AG04450 (cell line): ENCODE data around the gene NUP210L. TPM values are rescaled to one million over a fixed set of nuclear protein-coding genes. Genes with fewer than 3 reads are reported as not detected.
A peak's percentile ranks its signal among the peaks of the same experiment; 100 is the strongest.
"Not testable (repeated sequence)": the region's sequence is repeated elsewhere in the genome, so short reads cannot be mapped to it uniquely, and the experiment has no call there.

Experiments
- CTCF ChIA-PET: fragments of 300-600, 350-600 bp; formaldehyde crosslinking; extraction: SDS; loops from one replicate; lab custom pipeline; 2022; ENCODE audit warnings: antibody characterized with exemption, inconsistent platforms; lab: Charles Lee
- POLR2A ChIA-PET: fragments of 350-600 bp; formaldehyde crosslinking; extraction: SDS; loops from one replicate; lab custom pipeline; 2021; ENCODE audit warnings: antibody characterized with exemption, inconsistent platforms; lab: Yijun Ruan, JAX
- DNase-seq: peaks from one replicate; pipeline ENCODE4 v3.0.0-alpha.2; 2011; ENCODE audit warnings: low read depth, low spot score
- H3K27ac ChIP-seq: one replicate; pipeline ENCODE4 v1.5.1; 2012; ENCODE audit warnings: low read depth, low read length, control low read depth
- H3K27me3 ChIP-seq: one replicate; pipeline ENCODE4 v1.6.0; 2012; ENCODE audit warnings: low read length; ENCODE audit not compliant: control insufficient read depth, insufficient read depth
- H3K4me3 ChIP-seq: 2 replicates; pipeline ENCODE4 v1.5.1; 2011; ENCODE audit warnings: mild to moderate bottlenecking, low read depth, low read length, control low read depth
- H3K9me3 ChIP-seq: 2 replicates; pipeline ENCODE4 v1.5.1; 2012; ENCODE audit warnings: low read length; ENCODE audit not compliant: control insufficient read depth, insufficient read depth
- polyA plus RNA-seq: library from polyadenylated mRNA; depleted of rRNA; stranded (reverse); fragments of >200 nt; gene quantifications from 2 replicates; pipeline ENCODE4 v1.2.3, GENCODE V29; 2011
- TF ChIP-seq, protein P1 (sequence below): IDR thresholded peaks from 2 replicates; pipeline ENCODE4 v1.5.1; 2011; ENCODE audit warnings: low read depth, low read length, control low read depth, inconsistent platforms

NUP210L gene
- polyA plus RNA-seq, 1 experiment, result not detected

DNA sequence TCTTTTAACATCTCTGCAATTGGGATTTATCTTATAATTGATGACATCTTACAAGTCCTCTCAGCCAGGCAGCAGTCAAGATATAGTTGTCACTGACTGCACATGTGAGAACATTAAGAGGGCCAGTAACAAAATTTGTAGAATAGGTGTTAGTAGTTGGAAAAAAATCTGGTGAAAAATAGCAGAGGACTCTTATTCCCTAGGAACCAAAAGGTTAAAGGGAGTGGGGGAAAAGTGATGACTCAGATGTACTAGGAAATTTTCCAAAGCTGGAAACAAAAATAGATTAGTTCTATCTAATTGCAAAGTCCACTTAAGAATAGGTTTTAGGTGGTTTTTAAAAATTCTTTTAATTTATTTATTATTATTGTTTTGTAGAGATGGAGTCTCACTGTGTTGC is 3.6 kb downstream of the NUP210L start:
- Histone ChIP-seq H3K27ac (no peak overlapping the region), H3K4me3 (no peak overlapping the region), H3K27me3 (no peaks in the 10 kb centered on the region), H3K9me3 (no peaks in the 10 kb centered on the region; the same call in 1 of the 2 replicates)
- ChIA-PET CTCF (interaction anchor here (0.5 kb wide), 1 partner anchor 477 kb away, joined by 3 read pairs; no protein-coding TSS in a partner anchor), POLR2A (no interaction called here)
- DNase-seq, result no peak
- TF ChIP-seq, protein P1, sequence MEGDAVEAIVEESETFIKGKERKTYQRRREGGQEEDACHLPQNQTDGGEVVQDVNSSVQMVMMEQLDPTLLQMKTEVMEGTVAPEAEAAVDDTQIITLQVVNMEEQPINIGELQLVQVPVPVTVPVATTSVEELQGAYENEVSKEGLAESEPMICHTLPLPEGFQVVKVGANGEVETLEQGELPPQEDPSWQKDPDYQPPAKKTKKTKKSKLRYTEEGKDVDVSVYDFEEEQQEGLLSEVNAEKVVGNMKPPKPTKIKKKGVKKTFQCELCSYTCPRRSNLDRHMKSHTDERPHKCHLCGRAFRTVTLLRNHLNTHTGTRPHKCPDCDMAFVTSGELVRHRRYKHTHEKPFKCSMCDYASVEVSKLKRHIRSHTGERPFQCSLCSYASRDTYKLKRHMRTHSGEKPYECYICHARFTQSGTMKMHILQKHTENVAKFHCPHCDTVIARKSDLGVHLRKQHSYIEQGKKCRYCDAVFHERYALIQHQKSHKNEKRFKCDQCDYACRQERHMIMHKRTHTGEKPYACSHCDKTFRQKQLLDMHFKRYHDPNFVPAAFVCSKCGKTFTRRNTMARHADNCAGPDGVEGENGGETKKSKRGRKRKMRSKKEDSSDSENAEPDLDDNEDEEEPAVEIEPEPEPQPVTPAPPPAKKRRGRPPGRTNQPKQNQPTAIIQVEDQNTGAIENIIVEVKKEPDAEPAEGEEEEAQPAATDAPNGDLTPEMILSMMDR, result no peak

DNA sequence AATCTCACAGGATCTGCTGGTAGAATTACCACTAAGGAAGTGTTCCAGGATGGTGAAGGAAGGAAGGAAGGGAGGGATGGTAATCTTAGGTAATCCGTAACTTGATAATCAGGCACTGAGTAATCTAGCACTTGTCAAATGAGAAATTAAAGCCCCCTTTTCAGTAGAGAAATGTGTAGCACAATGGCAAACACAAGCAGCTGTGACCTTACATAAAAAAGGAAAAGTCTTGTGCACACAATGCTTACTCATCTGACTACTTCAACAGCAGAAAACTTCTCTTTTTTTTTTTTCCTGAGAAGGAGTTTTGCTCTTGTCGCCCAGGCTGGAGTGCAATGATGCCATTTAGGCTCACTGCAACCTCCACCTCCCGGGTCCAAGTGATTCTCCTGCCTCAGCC is 6.1 kb downstream of the NUP210L start:
- POLR2A ChIA-PET, result no interaction called here
- Histone ChIP-seq H3K27ac (no peak overlapping the region), H3K27me3 (no peaks in the 10 kb centered on the region), H3K4me3 (no peak overlapping the region), H3K9me3 (no peaks in the 10 kb centered on the region)
- CTCF ChIA-PET, result no interaction called here
- no peak for DNase-seq
- TF ChIP-seq, protein P1, result no peak

DNA sequence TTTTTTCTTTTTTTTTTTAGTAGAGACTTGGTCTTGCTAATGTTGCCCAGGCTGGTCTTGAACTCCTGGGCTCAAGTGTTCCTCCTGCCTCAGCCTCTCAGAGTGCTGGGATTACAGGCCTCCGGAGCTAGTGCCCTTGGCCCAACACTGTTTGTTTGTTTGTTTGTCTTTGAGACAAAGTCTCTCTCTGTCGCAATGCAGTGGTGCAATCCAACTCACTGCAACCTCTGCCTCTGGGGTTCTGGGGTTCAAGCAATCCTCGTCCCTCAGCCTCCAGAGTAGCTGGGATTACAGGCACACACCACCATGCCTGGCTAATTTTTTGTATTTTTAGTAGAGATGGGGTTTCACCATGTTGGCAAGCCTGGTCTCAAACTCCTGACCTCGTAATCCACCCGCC is 7.4 kb downstream of the NUP210L start:
- H3K27ac ChIP-seq, H3K27me3 ChIP-seq, POLR2A ChIA-PET, H3K9me3 ChIP-seq, H3K4me3 ChIP-seq, DNase-seq: not testable (repeated sequence)
- CTCF ChIA-PET, result interaction anchor here (0.7 kb wide), 1 partner anchor 448 kb away, joined by 4 read pairs; no protein-coding TSS in a partner anchor

DNA sequence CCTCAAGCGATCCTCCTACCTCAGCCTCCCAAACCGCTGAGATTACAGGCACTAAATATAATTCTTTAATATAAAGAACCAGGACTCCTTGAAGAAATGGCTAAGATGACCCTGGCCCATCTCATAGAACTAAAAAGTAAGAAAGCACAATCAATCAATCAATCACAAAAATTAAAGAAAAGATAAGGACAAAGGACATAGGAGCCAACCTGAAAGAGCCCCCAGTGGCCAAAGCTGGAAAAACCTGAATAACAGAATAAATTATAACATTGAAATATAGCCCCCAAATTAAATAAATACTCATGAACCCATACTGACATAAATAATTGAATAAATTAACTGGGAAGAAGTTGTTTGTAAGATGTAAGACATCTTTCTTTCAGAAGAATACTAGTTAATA is 8.9 kb downstream of the NUP210L start:
- no peak overlapping the region for H3K4me3 ChIP-seq
- no peak for DNase-seq
- no peaks in the 10 kb centered on the region for H3K9me3 ChIP-seq
- ChIA-PET POLR2A (no interaction called here), CTCF (interaction anchor here (1.0 to 1.1 kb wide), 3 partner anchors 32 to 487 kb away, joined by 3 read pairs; no protein-coding TSS in a partner anchor)
- TF ChIP-seq, protein P1, result peak; percentile 41
- no peaks in the 10 kb centered on the region for H3K27me3 ChIP-seq
- H3K27ac ChIP-seq, result no peak overlapping the region

DNA sequence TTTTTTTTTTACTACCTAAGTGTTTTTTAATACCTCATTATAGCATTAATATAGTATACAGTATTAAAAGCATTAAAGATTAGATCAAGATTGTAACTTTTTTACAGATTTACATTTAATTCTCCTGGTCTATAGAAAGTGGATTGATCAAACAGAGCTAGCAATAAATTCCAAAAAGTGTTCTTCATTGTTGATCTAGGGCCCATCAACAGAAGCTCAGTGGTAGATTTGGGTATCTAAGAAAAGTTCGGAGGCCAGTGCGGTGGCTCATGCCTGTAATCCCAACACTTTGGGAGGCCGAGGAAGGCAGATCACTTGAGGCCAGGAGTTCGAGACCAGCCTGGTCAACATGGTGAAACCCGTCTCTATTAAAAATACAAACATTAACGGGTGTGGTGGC is 12.5 kb downstream of the NUP210L start:
- Histone ChIP-seq H3K9me3 (no peaks in the 10 kb centered on the region), H3K27me3 (no peaks in the 10 kb centered on the region), H3K27ac (no peak overlapping the region), H3K4me3 (no peak overlapping the region)
- ChIA-PET CTCF (interaction anchor here (0.6 kb wide), 1 partner anchor 27 kb away, joined by 3 read pairs; no protein-coding TSS in a partner anchor), POLR2A (no interaction called here)
- no peak for DNase-seq
- TF ChIP-seq, protein P1, result no peak
